Colonic mucosa (tissue), 4 donors: ENCODE measurements around the gene PDSS1. TPM values are rescaled to one million over a fixed set of nuclear protein-coding genes. Genes with fewer than 3 reads are reported as not detected.

Experiments used
- DNase-seq: peaks from one replicate; pipeline ENCODE4 v3.0.0-alpha.2; 2020
- H3K27ac ChIP-seq: fragments of 200-600 bp; one replicate; pipeline ENCODE4 v1.8.0; 2021
- H3K27me3 ChIP-seq: fragments of 200-600 bp; one replicate; pipeline ENCODE4 v1.8.0; 2021
- H3K36me3 ChIP-seq: fragments of 200-600 bp; one replicate; pipeline ENCODE4 v1.8.0; 2021
- H3K4me1 ChIP-seq: fragments of 200-600 bp; one replicate; pipeline ENCODE4 v1.8.0; 2021; ENCODE audit warnings: mild to moderate bottlenecking
- H3K4me3 ChIP-seq: fragments of 200-600 bp; one replicate; pipeline ENCODE4 v1.8.0; 2021
- H3K9ac ChIP-seq, 2 donors: one replicate each; pipeline ENCODE4 v1.7.0; 2013; ENCODE audit warnings: control low read depth in 2 of 2, low read depth in 2 of 2, low read length in 2 of 2
- H3K9me3 ChIP-seq: fragments of 200-600 bp; one replicate; pipeline ENCODE4 v1.8.0; 2021
- CTCF ChIP-seq: fragments of 200-600 bp; IDR thresholded peaks from one replicate; pipeline ENCODE4 v1.8.0; 2022; ENCODE audit warnings: antibody characterized with exemption, mild to moderate bottlenecking
- intact Hi-C: fragments of 100-400 bp; cut with DNase I; formaldehyde crosslinking; loops from one replicate; pipeline ENCODE4 v1.14.1; 2022
- total RNA-seq, 2 donors: library from RNA; stranded (reverse); fragmentation: NEBNext Ultra II Directional in 1 of 2; extraction: Animal tissue kit (Norgen Biotek cat#: 25700) in 1 of 2; gene quantifications; one replicate each; pipeline ENCODE4 v1.2.1, GENCODE V29; 2021
- donor health status: healthy.
- donor health status: DM: no; HTN: no; CAD: no.
- donor health status: DM: no; HTN: no; CAD: no.

Gene PDSS1
- total RNA-seq, 2 donors from 2014 or later: 20.6 to 35.5 TPM

- TF ChIP-seq CTCF: no peak
- no peaks in the 10 kb centered on the region for H3K27me3 ChIP-seq
- no peaks in the 10 kb centered on the region for H3K36me3 ChIP-seq
- no peaks in the 10 kb centered on the region for H3K9me3 ChIP-seq
- peak overlapping the region; percentile 60 for H3K4me3 ChIP-seq
- peak overlapping the region; percentile 91 for H3K27ac ChIP-seq
- no peak for DNase-seq
- intact Hi-C loops: no loop called here
- H3K4me1 ChIP-seq: peaks cover 14% of the 10 kb centered on the region
- peak overlapping the region; percentile 85 to 98 for H3K9ac ChIP-seq
These were observed 727 bp upstream of the PDSS1 start for GRCh38 chr10:26696786-26697162.

- intact Hi-C loops: no loop called here
- Histone ChIP-seq H3K4me1 (peaks cover 14% of the 10 kb centered on the region), H3K27ac (peak overlapping the region; percentile 91), H3K36me3 (no peaks in the 10 kb centered on the region), H3K9ac (peak overlapping the region; percentile 85 to 98), H3K4me3 (peak overlapping the region; percentile 60), H3K27me3 (no peaks in the 10 kb centered on the region), H3K9me3 (no peaks in the 10 kb centered on the region)
- DNase-seq: no peak
- no peak for TF ChIP-seq CTCF
These were observed 564 bp downstream of the PDSS1 start for GRCh38 chr10:26697922-26698608.

- no peak overlapping the region for H3K4me3 ChIP-seq
- peak overlapping the region in 1 of 2 donors; percentile 98 for H3K9ac ChIP-seq
- no peaks in the 10 kb centered on the region for H3K36me3 ChIP-seq
- no peak for TF ChIP-seq CTCF
- H3K27me3 ChIP-seq: no peaks in the 10 kb centered on the region
- no peak for DNase-seq
- intact Hi-C loops: no loop called here
- H3K9me3 ChIP-seq: no peaks in the 10 kb centered on the region
- H3K27ac ChIP-seq: peak overlapping the region; percentile 34
- peaks cover 14% of the 10 kb centered on the region for H3K4me1 ChIP-seq
These were observed 1.4 kb downstream of the PDSS1 start for GRCh38 chr10:26698909-26699308.

GRCh38 chr10:26699631-26700030 lies 2.1 kb downstream of the PDSS1 start:
- Histone ChIP-seq H3K4me3 (no peak overlapping the region), H3K27ac (peak overlapping the region; percentile 46), H3K36me3 (no peaks in the 10 kb centered on the region), H3K9ac (no peak overlapping the region), H3K4me1 (peaks cover 14% of the 10 kb centered on the region), H3K27me3 (no peaks in the 10 kb centered on the region), H3K9me3 (no peaks in the 10 kb centered on the region)
- no peak for DNase-seq
- intact Hi-C loops: no loop called here
- no peak for TF ChIP-seq CTCF

GRCh38 chr10:26700884-26701630 lies 3.6 kb downstream of the PDSS1 start:
- H3K4me3 ChIP-seq: no peak overlapping the region
- H3K9ac ChIP-seq: no peak overlapping the region
- TF ChIP-seq CTCF: no peak
- H3K9me3 ChIP-seq: no peaks in the 10 kb centered on the region
- intact Hi-C loops: no loop called here
- DNase-seq: peak; percentile 67
- H3K27ac ChIP-seq: peak overlapping the region; percentile 48
- no peaks in the 10 kb centered on the region for H3K27me3 ChIP-seq
- no peaks in the 10 kb centered on the region for H3K36me3 ChIP-seq
- H3K4me1 ChIP-seq: peaks cover 14% of the 10 kb centered on the region
